ENCODE data around the gene NF1.

DNA sequence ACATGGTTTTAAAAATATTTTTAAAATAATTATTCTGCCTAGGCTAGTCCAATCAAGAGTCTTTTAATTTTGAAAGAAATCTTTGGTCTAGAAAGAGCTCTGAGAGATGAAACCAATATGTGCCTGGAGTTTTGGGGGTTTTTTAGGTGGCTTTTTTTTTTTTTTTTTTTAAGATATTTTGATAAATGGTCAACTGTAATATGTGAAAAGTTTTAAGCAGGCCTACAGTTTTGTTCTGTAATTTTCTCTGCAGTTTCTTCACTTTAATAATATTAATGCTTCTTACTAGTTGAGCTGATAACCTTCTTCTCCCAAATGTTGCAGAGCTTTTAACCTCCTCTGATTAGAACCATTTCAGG lies 157.2 kb downstream of the NF1 start:
- TF ChIP-seq, protein P1, sequence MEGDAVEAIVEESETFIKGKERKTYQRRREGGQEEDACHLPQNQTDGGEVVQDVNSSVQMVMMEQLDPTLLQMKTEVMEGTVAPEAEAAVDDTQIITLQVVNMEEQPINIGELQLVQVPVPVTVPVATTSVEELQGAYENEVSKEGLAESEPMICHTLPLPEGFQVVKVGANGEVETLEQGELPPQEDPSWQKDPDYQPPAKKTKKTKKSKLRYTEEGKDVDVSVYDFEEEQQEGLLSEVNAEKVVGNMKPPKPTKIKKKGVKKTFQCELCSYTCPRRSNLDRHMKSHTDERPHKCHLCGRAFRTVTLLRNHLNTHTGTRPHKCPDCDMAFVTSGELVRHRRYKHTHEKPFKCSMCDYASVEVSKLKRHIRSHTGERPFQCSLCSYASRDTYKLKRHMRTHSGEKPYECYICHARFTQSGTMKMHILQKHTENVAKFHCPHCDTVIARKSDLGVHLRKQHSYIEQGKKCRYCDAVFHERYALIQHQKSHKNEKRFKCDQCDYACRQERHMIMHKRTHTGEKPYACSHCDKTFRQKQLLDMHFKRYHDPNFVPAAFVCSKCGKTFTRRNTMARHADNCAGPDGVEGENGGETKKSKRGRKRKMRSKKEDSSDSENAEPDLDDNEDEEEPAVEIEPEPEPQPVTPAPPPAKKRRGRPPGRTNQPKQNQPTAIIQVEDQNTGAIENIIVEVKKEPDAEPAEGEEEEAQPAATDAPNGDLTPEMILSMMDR (IDR thresholded peaks at IDR 0.05): no peak
- TF ChIP-seq POLR2A (IDR thresholded peaks at IDR 0.05; ENCODE audit: low read depth): no peak
- TF ChIP-seq EP300 (IDR thresholded peaks at IDR 0.05): no peak
- TF ChIP-seq POLR2AphosphoS5 (IDR thresholded peaks at IDR 0.05): no peak
